Breast epithelium (tissue), 4 donors: Measurements from ENCODE around the gene EBI3. TPM values are rescaled to one million over a fixed set of nuclear protein-coding genes. Genes with fewer than 3 reads are reported as not detected.
"Not testable (repeated sequence)": the region's sequence is repeated elsewhere in the genome, so short reads cannot be mapped to it uniquely, and the experiment has no call there.

Source experiments
- DNase-seq, 2 donors: peaks; one replicate each; pipeline ENCODE4 v3.0.0-alpha.2; 2019; ENCODE audit warnings: low spot score in 2 of 2
- H3K27ac ChIP-seq, 2 donors: fragments of 200-600 bp; sonication (generic) in 1 of 2; one replicate each; pipeline ENCODE4 v1.5.1; 2016 to 2019; ENCODE audit warnings: mild to moderate bottlenecking in 1 of 2
- H3K27me3 ChIP-seq, 2 donors: fragments of 200-600 bp; sonication (generic) in 1 of 2; one replicate each; pipeline versions ENCODE4 v1.5.1 to v1.6.0; 2017 to 2019; ENCODE audit warnings: control low read depth in 1 of 2, mild to moderate bottlenecking in 1 of 2
- H3K36me3 ChIP-seq: fragments of 200-600 bp; one replicate; pipeline ENCODE4 v1.5.1; 2019
- H3K4me1 ChIP-seq, 2 donors: fragments of 200-600 bp; sonication (generic); one replicate each; pipeline ENCODE4 v1.5.1; 2016 to 2019; ENCODE audit warnings: control low read depth in 1 of 2
- H3K4me3 ChIP-seq, 3 donors: fragments of 200-600 bp; sonication (generic); 1 replicate in 2 of 3; 2 replicates in 1 of 3; pipeline ENCODE4 v1.5.1; 2016 to 2019; ENCODE audit warnings: mild to moderate bottlenecking in 3 of 3, moderate library complexity in 2 of 3
- H3K9me3 ChIP-seq, 2 donors: fragments of 200-600 bp; sonication (generic) in 1 of 2; one replicate each; pipeline ENCODE4 v1.5.1; 2016 to 2019; ENCODE audit warnings: control low read depth in 1 of 2
- CTCF ChIP-seq, 3 donors: fragments of 450-650 bp; IDR thresholded peaks; one replicate each; pipeline ENCODE4 v1.5.1; 2016 to 2017; ENCODE audit warnings: antibody characterized with exemption in 3 of 3, mild to moderate bottlenecking in 3 of 3, moderate library complexity in 3 of 3
- POLR2A ChIP-seq: fragments of 450-650 bp; IDR thresholded peaks from one replicate; pipeline ENCODE4 v1.6.1; 2016; ENCODE audit warnings: antibody characterized with exemption, mild to moderate bottlenecking, moderate library complexity
- POLR2AphosphoS5 ChIP-seq, 3 donors: sonication (generic); formaldehyde crosslinking; IDR thresholded peaks; one replicate each; pipeline ENCODE4 v1.6.1; 2017; ENCODE audit warnings: antibody characterized with exemption in 3 of 3
- intact Hi-C: fragments of 100-400 bp; cut with DNase I; formaldehyde crosslinking; loops from one replicate; pipeline ENCODE4 v1.15.1; 2023; ENCODE audit warnings: low total_unique reads
- total RNA-seq, 3 donors: library from RNA; depleted of rRNA; stranded (reverse); fragments of >200 nt; gene quantifications; one replicate each; pipeline ENCODE4 v1.1.0, GENCODE V29; 2016

EBI3 gene
- total RNA-seq, 3 donors from 2014 or later, result 0.66 to 12.6 (median 8.2) TPM

GRCh38 chr19:4267901-4268815 is 38.8 kb downstream of the EBI3 start:
- no peak for DNase-seq
- no peaks in the 10 kb centered on the region for H3K27me3 ChIP-seq
- TF ChIP-seq CTCF (IDR thresholded peaks at IDR 0.05) (peak in 1 of 3 donors; percentile 3), POLR2A (no peak)
- H3K27ac ChIP-seq, result peak overlapping the region in 1 of 2 donors; percentile 64
- intact Hi-C loops, result loop anchor here (10.0 kb wide), 1 partner anchor 97 kb away; no protein-coding TSS in a partner anchor
- peaks cover 9% of the 10 kb centered on the region for H3K36me3 ChIP-seq
- H3K4me3 ChIP-seq, result no peak overlapping the region
- H3K9me3 ChIP-seq, result no peaks in the 10 kb centered on the region
- no peaks in the 10 kb centered on the region for H3K4me1 ChIP-seq

DNA sequence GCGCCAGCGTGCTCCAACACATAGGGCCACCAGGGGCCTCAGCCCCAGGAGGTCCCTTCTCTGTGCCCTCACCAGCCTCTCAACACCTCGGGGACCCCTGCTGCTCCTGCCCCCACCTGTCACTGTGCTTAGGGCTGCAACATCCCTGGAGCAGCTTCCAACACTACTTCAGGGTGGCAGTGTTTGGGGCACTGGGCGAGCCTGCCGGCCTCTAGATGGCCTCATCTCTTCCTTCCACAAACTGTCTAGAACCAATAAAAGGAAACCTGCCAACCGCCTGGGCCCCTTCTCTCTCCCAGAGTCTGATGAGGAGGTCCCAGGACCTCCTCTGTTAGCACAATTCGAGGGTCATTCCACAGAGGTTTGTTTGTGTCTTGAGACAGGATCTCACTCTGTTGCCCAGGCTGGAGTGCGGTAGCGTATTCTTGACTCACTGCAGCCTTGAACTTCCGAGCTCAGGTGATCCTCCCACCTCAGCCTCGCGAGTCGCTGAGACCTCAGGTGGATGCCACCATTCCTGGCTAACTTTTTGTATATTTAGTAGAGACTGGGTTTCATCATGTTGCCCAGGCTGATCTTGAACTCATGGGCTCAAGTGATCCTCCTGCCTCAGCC is 39.6 kb downstream of the EBI3 start:
- Histone ChIP-seq H3K36me3 (peaks cover 9% of the 10 kb centered on the region), H3K4me3 (no peak overlapping the region), H3K4me1 (no peaks in the 10 kb centered on the region), H3K27ac (peak overlapping the region in 1 of 2 donors; percentile 64), H3K9me3 (no peaks in the 10 kb centered on the region), H3K27me3 (no peaks in the 10 kb centered on the region)
- no peak for DNase-seq
- TF ChIP-seq POLR2AphosphoS5 (IDR thresholded peaks at IDR 0.05), result no peak
- TF ChIP-seq POLR2A, result no peak
- no peak for TF ChIP-seq CTCF (IDR thresholded peaks at IDR 0.05)
- intact Hi-C loops, result loop anchor here (10.0 kb wide), 1 partner anchor 96 kb away; no protein-coding TSS in a partner anchor

DNA sequence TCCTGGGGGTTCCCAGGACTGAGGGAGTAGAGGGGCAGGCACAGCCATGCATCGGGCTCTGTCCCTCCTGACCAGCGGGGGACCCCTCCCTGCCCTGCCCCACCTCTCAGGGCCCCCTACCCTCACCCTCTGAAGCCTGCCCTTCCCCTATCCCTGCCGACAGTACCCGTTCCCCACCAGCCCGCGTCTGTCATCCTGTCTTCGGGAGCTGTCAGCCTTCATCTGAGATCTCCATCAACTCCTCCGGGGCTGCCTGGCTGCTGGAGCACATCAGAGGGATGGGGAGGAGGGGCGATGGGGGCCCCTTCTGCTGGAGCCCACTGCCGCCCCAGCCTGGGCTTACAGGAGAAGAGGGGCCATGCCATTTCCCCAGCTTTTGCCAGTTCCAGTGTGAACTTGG is 43.6 kb downstream of the EBI3 start:
- no peak for DNase-seq
- intact Hi-C loops, result no loop called here
- Histone ChIP-seq H3K36me3 (peaks cover 9% of the 10 kb centered on the region), H3K4me1 (no peaks in the 10 kb centered on the region), H3K9me3 (no peaks in the 10 kb centered on the region), H3K4me3 (no peak overlapping the region), H3K27ac (no peak overlapping the region), H3K27me3 (peaks cover 0 to 5% of the 10 kb centered on the region in 2 donors)
- TF ChIP-seq POLR2A (no peak), POLR2AphosphoS5 (IDR thresholded peaks at IDR 0.05) (no peak), CTCF (IDR thresholded peaks at IDR 0.05) (no peak)

- H3K4me1 ChIP-seq, H3K9me3 ChIP-seq, H3K27ac ChIP-seq, DNase-seq, intact Hi-C loops, H3K36me3 ChIP-seq, H3K4me3 ChIP-seq: not testable (repeated sequence)
- peaks cover 5 to 19% of the 10 kb centered on the region in 2 donors for H3K27me3 ChIP-seq
Measured at GRCh38 chr19:4274321-4274686, 45.0 kb downstream of the EBI3 start.

- TF ChIP-seq POLR2A (no peak), CTCF (IDR thresholded peaks at IDR 0.05) (no peak), POLR2AphosphoS5 (IDR thresholded peaks at IDR 0.05) (no peak)
- Histone ChIP-seq H3K4me3 (no peak overlapping the region), H3K4me1 (peaks cover 4 to 12% of the 10 kb centered on the region in 2 donors), H3K36me3 (no peaks in the 10 kb centered on the region), H3K9me3 (no peaks in the 10 kb centered on the region), H3K27ac (no peak overlapping the region), H3K27me3 (peaks cover 12 to 47% of the 10 kb centered on the region in 2 donors)
- intact Hi-C loops, result no loop called here
- DNase-seq, result no peak
Measured at GRCh38 chr19:4277191-4277696, 47.9 kb downstream of the EBI3 start.
